Stimulated activated CD8-positive, alpha-beta memory T cell treated with anti-CD3 and anti-CD28 coated beads, Interleukin-4, amount 100 ng/mL, for 24 hours (primary cell): ENCODE data around the gene SFXN2.
"Not testable (repeated sequence)": the region's sequence is repeated elsewhere in the genome, so short reads cannot be mapped to it uniquely, and the experiment has no call there.

ENCODE experiments used
- DNase-seq: peaks from one replicate; pipeline ENCODE4 v3.0.0-alpha.2; 2020; ENCODE audit warnings: low read depth

SFXN2 gene

DNA sequence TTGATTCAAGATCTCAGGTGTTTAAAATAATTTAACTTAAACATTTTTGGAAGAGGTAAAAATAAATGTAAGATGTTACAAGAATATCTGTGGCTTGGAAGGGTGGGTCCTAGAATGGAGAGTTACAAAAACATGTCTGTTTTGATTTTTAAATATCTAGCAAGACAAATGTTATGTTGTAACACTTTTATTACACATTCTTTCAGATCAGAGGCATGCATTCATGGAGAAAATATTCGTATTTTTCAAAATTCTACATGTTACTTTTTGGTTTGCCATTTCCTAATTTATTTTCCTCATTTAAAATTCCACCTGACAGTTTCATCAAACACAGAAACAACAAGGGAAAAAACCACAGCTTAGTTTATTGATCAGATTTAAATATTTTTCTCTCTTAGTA lies 39.3 kb downstream of the SFXN2 start:
- no peak for DNase-seq

GRCh38 chr10:102757323-102757722 lies 42.9 kb downstream of the SFXN2 start:
- no peak for DNase-seq

DNA sequence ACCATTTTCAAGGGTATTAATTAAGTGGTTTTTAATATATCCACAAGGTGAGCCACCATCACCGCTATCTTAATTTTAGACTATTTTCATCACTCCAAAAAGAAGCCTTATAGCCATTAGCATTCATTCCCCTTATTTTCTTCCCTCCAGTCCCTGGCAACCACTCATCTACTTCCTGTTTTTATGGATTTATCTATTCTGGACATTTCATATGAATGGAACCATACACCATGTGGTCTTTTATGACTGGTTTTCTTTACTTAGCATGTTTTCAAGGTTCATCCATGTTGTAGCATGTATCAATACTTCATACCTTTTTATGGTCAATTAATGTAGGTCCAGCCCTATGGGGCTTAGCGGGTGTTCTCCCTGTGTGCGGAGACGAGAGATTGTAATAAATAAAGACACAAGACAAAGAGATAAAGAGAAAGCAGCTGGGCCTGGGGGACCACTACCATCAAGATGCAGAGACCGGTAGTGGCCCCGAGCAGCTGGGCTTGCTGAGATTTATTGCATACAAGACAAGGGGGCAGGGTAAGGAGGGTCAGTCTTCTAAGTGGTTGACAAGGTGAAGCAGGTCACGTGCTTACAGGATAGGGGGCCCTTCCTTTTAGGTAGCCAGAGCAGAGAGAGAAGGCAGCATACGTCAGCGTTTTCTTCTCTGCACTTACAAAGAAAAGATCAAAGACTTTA lies 44.0 kb downstream of the SFXN2 start:
- DNase-seq, result no peak

DNA sequence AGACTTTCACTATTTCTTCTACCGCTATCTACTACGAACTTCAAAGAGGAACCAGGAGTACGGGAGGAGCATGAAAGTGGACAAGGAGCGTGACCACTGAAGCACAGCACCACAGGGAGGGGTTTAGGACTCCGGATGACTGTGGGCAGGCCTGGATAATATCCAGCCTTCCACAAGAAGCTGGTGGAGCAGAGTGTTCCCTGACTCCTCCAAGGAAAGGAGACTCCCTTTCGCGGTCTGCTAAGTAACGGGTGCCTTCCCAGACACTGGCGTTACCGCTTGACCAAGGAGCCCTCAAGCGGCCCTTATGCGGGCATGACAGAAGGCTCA lies 44.5 kb downstream of the SFXN2 start:
- not testable (repeated sequence) for DNase-seq

GRCh38 chr10:102759497-102760210 lies 45.2 kb downstream of the SFXN2 start:
- DNase-seq, result no peak

DNA sequence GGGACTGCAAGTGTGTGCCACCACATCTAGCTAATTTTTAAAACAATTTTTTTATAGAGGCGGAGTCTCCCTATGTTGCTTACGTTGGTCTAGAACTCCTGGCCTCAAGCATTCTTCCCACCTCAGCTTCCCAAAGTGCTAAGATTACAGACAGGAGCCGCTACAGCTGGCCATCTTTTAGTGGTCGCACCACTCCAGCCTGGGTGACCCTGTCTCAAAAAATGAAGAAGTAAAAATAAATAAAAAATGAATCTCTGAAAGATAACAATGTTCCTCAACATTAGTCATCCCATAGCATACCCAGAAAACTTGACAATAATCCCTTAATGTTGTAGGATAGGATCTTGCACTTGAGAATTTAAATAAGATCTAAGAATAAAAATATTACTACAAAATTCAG lies 47.5 kb downstream of the SFXN2 start:
- no peak for DNase-seq

DNA sequence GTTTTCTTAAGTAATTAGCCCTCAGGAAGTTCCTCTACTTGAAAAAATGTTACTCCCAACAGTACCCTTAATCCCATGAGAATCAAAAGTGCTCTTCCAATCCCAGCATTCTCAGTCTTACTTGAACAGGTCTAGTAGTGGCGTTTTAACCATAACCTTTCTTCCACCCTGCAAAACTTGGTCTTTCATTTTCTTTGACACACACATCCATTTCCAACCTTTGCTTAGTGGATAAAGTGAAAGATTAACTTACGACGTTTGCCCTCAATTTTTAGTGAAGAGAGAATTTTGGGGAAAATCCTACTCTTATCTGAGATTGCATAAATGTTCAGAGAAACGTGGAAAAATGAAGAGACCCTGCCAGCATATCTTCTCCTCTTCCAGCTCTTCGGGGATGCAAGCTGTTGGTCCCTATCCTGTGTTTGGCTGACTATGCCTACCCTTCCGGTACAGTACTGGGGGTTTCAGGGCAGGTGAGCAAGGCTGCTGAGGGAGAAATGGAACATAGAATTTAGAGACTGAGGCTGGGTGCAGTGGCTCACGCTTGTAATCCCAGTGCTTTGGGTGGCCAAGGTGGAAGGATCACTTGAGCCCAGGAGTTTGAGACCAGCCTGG lies 48.1 kb downstream of the SFXN2 start:
- no peak for DNase-seq

GRCh38 chr10:102763037-102763607 lies 48.7 kb downstream of the SFXN2 start:
- DNase-seq, result no peak

- DNase-seq, result no peak
These were observed 50.2 kb downstream of the SFXN2 start for GRCh38 chr10:102764470-102765161.

- DNase-seq, result no peak
These were observed 50.9 kb downstream of the SFXN2 start for GRCh38 chr10:102765336-102765735.

- DNase-seq, result no peak
These were observed 53.2 kb downstream of the SFXN2 start for GRCh38 chr10:102767428-102768160.

- no peak for DNase-seq
These were observed 55.1 kb downstream of the SFXN2 start for GRCh38 chr10:102769375-102770107.

GRCh38 chr10:102770108-102770482 lies 55.7 kb downstream of the SFXN2 start:
- DNase-seq, result no peak

DNA sequence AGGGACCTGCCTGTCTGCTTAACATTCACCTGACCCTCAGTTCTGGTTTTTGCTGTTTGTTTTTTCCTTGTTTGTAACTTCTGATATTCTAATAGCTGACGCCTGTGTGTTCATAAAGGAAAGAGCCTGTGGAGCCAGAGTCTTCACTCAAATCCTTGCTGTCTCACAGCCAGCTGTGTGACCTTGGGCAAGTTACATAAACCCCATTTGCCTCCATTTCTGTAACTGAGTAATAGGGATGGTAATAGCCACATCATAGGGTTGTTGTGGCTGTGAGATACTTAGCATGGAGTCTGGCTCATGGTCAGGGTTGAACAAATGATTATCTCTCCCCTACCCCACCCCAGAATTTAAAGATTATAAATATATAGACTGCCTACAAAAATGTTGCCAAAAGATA lies 56.4 kb downstream of the SFXN2 start:
- no peak for DNase-seq

- no peak for DNase-seq
These were observed 58.9 kb downstream of the SFXN2 start for GRCh38 chr10:102773320-102773719.

DNA sequence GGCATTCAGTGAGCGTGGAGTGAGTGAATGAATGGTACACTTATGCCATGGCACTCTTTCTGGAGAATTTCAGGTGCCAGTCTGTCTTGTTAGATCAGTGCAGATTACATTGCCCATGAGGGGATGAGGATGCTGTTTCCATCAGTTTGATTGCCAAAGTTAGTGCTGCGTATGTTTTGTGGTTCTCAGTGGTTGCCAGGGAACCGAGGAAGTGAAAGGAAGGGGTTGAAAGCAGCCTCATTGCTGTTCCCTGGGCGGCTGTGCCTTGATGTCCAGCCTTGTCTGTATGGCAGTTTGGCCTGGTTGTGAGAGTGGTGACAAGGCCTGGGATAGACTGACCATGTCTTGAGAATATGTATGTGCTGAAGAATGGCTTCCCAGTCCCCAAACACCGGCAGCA lies 59.5 kb downstream of the SFXN2 start:
- no peak for DNase-seq

DNA sequence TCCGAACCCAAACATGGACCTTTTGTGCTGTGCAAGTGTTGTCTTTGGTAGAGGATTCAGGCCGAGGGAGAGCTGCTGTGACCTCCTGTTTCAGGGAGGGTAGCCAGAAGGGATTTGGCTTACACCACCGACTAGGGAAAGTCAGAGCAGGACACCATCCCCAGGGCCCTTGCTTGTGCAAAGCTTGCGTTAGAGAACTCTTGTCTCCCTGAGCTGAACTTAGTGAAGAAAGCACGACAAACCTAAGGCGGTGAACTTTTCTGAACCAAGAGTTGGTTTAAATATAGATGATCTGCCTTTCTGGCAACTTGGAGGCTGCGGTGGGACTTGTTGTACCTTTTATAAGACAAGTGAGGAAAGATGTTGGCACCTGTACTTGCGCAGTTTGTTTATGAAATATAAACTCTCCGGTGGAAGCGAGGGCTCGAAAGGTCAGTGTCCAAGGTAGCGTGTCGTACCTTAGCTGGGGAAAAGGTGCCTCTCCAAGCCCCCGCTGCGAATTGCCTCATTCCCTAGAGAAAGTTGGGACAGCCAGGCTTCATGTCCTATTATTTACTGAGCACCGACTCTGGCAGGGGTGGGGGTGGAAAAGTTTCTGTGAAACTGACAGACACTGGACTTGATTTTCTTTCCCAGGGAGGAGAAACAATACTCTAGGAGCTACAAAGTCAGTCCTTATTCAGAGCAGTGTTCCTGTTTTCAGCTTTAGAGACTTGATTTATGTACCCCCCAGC lies 60.9 kb downstream of the SFXN2 start:
- no peak for DNase-seq

DNA sequence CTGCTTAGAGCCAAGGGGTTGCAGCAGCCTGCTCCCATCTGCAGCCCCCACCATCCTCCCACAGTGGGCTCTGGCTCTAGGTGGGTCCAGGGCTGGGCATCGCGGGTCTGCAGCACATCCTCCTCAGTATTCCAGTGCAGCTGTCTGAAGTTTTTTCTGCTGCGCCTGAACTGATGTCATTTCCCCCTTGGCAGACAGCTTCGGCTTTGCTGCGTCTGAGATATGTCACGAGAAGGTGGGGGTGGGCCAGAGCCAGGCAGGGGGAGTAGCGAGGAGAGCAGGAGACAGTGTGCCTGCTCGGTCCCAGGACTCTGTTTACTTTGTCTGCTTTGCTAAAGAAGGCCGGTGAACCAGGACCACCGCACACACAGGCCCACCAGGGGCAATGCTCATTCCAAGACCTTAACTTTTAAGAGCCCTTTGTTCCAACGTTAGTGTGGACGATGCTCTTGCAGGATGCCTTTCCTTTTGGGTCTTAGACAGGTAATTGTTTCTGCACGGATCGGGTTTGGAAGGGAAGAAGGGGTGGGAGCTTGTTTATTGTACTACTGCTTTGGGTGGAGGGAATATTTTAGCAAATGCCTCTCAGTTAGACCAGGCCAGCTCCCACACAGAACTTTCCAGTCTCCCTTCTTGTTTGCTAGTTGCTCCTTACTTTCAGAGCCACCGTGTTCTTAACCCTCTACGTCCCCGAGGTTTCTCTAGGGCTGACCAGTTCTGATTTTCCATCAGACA lies 61.7 kb downstream of the SFXN2 start:
- no peak for DNase-seq

- no peak for DNase-seq
These were observed 62.5 kb downstream of the SFXN2 start for GRCh38 chr10:102776779-102777456.
